Measurements from ENCODE around the gene NEMP2.

Gene NEMP2

GRCh38 chr2:190535121-190535439 lies 558 bp upstream of the NEMP2 start:
- Histone ChIP-seq H3K27ac (ENCODE audit: low read depth, low read length) (peak overlapping the region; percentile 78), H2AFZ (ENCODE audit: low read length, unreplicated experiment) (peak overlapping the region; percentile 91), H3K79me2 (ENCODE audit: control insufficient read depth, insufficient read depth, low read length, unreplicated experiment) (peaks cover 14% of the 10 kb centered on the region), H3K4me3 (ENCODE audit: low read depth, low read length) (peak overlapping the region; percentile 93), H3K36me3 (ENCODE audit: insufficient read depth, low read length) (no peaks in the 10 kb centered on the region; the same call in 1 of the 2 replicates), H3K4me1 (ENCODE audit: control insufficient read depth, insufficient read depth, low read length, unreplicated experiment) (peaks cover 35% of the 10 kb centered on the region), H3K27me3 (ENCODE audit: insufficient read depth, low read length) (no peaks in the 10 kb centered on the region)

GRCh38 chr2:190533968-190534309 lies 583 bp downstream of the NEMP2 start:
- Histone ChIP-seq H3K27ac (ENCODE audit: low read depth, low read length) (peak overlapping the region; percentile 78), H3K79me2 (ENCODE audit: control insufficient read depth, insufficient read depth, low read length, unreplicated experiment) (peaks cover 14% of the 10 kb centered on the region), H3K4me3 (ENCODE audit: low read depth, low read length) (peak overlapping the region; percentile 93), H3K27me3 (ENCODE audit: insufficient read depth, low read length) (no peaks in the 10 kb centered on the region), H3K4me1 (ENCODE audit: control insufficient read depth, insufficient read depth, low read length, unreplicated experiment) (peaks cover 39% of the 10 kb centered on the region), H2AFZ (ENCODE audit: low read length, unreplicated experiment) (peak overlapping the region; percentile 91), H3K36me3 (ENCODE audit: insufficient read depth, low read length) (no peaks in the 10 kb centered on the region; the same call in 1 of the 2 replicates)

- Histone ChIP-seq H3K27ac (ENCODE audit: low read depth, low read length) (peak overlapping the region; percentile 78), H3K36me3 (ENCODE audit: insufficient read depth, low read length) (no peaks in the 10 kb centered on the region; the same call in 1 of the 2 replicates), H2AFZ (ENCODE audit: low read length, unreplicated experiment) (peak overlapping the region; percentile 91), H3K27me3 (ENCODE audit: insufficient read depth, low read length) (no peaks in the 10 kb centered on the region), H3K4me3 (ENCODE audit: low read depth, low read length) (peak overlapping the region; percentile 93), H3K4me1 (ENCODE audit: control insufficient read depth, insufficient read depth, low read length, unreplicated experiment) (peaks cover 45% of the 10 kb centered on the region), H3K79me2 (ENCODE audit: control insufficient read depth, insufficient read depth, low read length, unreplicated experiment) (peaks cover 14% of the 10 kb centered on the region)
Measured at GRCh38 chr2:190533175-190533967, 1.2 kb downstream of the NEMP2 start.

DNA sequence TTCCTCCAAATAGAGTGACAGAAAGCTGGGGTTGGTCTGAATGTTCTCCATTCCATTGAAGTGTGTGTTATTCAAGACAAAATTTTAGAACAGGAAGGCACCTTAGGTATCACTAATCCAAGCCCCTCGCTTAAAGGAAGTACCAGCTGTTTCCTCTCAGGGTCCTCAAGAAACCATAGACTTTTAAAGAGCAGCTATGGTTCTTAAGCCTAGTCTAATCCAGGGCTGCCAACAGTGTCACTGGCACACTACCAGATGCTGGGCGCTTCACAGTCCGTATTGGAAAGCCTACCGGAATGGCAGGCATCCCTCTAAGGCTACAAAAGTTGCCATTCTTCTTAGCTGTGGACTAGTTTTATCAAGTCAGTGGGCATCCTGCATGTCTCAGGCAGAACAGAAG lies 1.9 kb downstream of the NEMP2 start:
- H3K27me3 ChIP-seq (ENCODE audit: insufficient read depth, low read length), result no peaks in the 10 kb centered on the region
- no peak overlapping the region for H3K4me3 ChIP-seq (ENCODE audit: low read depth, low read length)
- H3K36me3 ChIP-seq (ENCODE audit: insufficient read depth, low read length), result no peaks in the 10 kb centered on the region; the same call in 1 of the 2 replicates
- H2AFZ ChIP-seq (ENCODE audit: low read length, unreplicated experiment), result no peak overlapping the region
- H3K4me1 ChIP-seq (ENCODE audit: control insufficient read depth, insufficient read depth, low read length, unreplicated experiment), result peaks cover 47% of the 10 kb centered on the region
- peaks cover 14% of the 10 kb centered on the region for H3K79me2 ChIP-seq (ENCODE audit: control insufficient read depth, insufficient read depth, low read length, unreplicated experiment)
- no peak overlapping the region for H3K27ac ChIP-seq (ENCODE audit: low read depth, low read length)

DNA sequence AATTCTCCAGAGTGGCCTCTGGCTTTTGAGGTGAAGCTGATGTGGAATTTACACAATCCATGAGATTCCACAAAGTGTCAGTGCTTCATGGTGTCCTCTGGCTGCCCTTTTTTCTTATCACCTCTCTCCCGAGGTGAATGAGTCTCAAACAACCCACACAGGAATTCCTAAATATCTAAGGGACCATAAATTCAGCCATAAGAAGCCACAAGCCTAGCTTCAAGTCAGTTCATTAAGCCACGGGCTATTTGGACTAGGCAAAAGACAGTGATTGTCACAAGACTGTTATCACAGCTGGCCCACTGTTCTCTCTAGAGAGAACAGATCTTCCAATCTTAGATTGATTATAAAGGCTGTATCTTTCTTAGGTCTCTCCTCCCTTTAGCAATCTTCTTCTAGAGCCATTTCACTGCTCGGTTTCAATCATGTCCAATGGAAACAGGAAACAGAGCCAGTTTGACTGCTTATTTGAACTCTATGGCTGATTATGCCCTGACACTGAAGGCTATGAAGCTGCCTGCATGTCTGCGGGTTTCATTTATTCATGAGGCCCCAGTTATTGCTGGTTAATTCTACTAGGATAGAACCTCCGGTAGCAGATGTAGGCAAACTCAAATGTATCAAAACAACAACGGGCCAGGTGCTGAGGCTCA lies 4.1 kb downstream of the NEMP2 start:
- Histone ChIP-seq H2AFZ (ENCODE audit: low read length, unreplicated experiment) (peak overlapping the region; percentile 33), H3K4me3 (ENCODE audit: low read depth, low read length) (no peak overlapping the region), H3K27ac (ENCODE audit: low read depth, low read length) (no peak overlapping the region), H3K36me3 (ENCODE audit: insufficient read depth, low read length) (no peaks in the 10 kb centered on the region), H3K79me2 (ENCODE audit: control insufficient read depth, insufficient read depth, low read length, unreplicated experiment) (peaks cover 14% of the 10 kb centered on the region), H3K27me3 (ENCODE audit: insufficient read depth, low read length) (no peaks in the 10 kb centered on the region), H3K4me1 (ENCODE audit: control insufficient read depth, insufficient read depth, low read length, unreplicated experiment) (peaks cover 37% of the 10 kb centered on the region)

- Histone ChIP-seq H3K27me3 (ENCODE audit: insufficient read depth, low read length) (no peaks in the 10 kb centered on the region), H3K36me3 (ENCODE audit: insufficient read depth, low read length) (no peaks in the 10 kb centered on the region), H2AFZ (ENCODE audit: low read length, unreplicated experiment) (no peak overlapping the region)
Measured at GRCh38 chr2:190529486-190530247, 4.9 kb downstream of the NEMP2 start.

GRCh38 chr2:190528521-190529001 lies 6.0 kb downstream of the NEMP2 start:
- Histone ChIP-seq H3K36me3 (ENCODE audit: insufficient read depth, low read length) (no peaks in the 10 kb centered on the region), H3K27me3 (ENCODE audit: insufficient read depth, low read length) (no peaks in the 10 kb centered on the region), H2AFZ (ENCODE audit: low read length, unreplicated experiment) (no peak overlapping the region), H3K79me2 (ENCODE audit: control insufficient read depth, insufficient read depth, low read length, unreplicated experiment) (peaks cover 14% of the 10 kb centered on the region), H3K27ac (ENCODE audit: low read depth, low read length) (no peak overlapping the region), H3K4me3 (ENCODE audit: low read depth, low read length) (no peak overlapping the region), H3K4me1 (ENCODE audit: control insufficient read depth, insufficient read depth, low read length, unreplicated experiment) (peaks cover 35% of the 10 kb centered on the region)

More at GRCh38 chr2:190529486-190530247, 4.9 kb downstream of the NEMP2 start:
- Histone ChIP-seq H3K79me2 (ENCODE audit: control insufficient read depth, insufficient read depth, low read length, unreplicated experiment) (peaks cover 14% of the 10 kb centered on the region), H3K27ac (ENCODE audit: low read depth, low read length) (no peak overlapping the region), H3K4me1 (ENCODE audit: control insufficient read depth, insufficient read depth, low read length, unreplicated experiment) (peaks cover 37% of the 10 kb centered on the region), H3K4me3 (ENCODE audit: low read depth, low read length) (no peak overlapping the region)

DNA sequence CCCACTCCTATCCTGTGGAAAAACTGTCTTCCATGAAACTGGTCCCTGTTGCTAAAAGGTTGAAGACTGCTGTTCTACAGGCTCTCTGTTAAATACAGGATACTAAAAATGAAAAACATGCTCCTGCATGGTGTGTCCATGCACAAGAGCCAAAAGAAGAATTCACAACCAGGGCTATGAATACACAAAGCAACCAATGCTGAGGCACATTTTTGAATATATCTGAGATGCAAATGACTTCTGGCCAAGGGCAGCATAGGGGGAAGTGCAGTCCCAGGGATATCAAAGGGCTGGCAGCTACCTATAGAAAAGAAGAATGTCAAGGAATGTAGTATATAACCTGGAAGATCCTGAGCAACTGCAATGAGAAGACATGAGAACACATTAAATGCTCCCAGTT lies 6.6 kb downstream of the NEMP2 start:
- Histone ChIP-seq H3K4me3 (ENCODE audit: low read depth, low read length) (no peak overlapping the region), H3K27ac (ENCODE audit: low read depth, low read length) (no peak overlapping the region), H3K4me1 (ENCODE audit: control insufficient read depth, insufficient read depth, low read length, unreplicated experiment) (peaks cover 30% of the 10 kb centered on the region)

GRCh38 chr2:190527214-190527613 lies 7.3 kb downstream of the NEMP2 start:
- H3K27me3 ChIP-seq (ENCODE audit: insufficient read depth, low read length), result no peaks in the 10 kb centered on the region
- peaks cover 23% of the 10 kb centered on the region for H3K4me1 ChIP-seq (ENCODE audit: control insufficient read depth, insufficient read depth, low read length, unreplicated experiment)
- H3K27ac ChIP-seq (ENCODE audit: low read depth, low read length), result no peak overlapping the region
- H3K4me3 ChIP-seq (ENCODE audit: low read depth, low read length), result no peak overlapping the region
- no peak overlapping the region for H2AFZ ChIP-seq (ENCODE audit: low read length, unreplicated experiment)
- no peaks in the 10 kb centered on the region for H3K36me3 ChIP-seq (ENCODE audit: insufficient read depth, low read length)
- peaks cover 3% of the 10 kb centered on the region for H3K79me2 ChIP-seq (ENCODE audit: control insufficient read depth, insufficient read depth, low read length, unreplicated experiment)

More for the DNA sequence above, 6.6 kb downstream of the NEMP2 start:
- Histone ChIP-seq H3K79me2 (ENCODE audit: control insufficient read depth, insufficient read depth, low read length, unreplicated experiment) (peaks cover 8% of the 10 kb centered on the region), H3K36me3 (ENCODE audit: insufficient read depth, low read length) (no peaks in the 10 kb centered on the region), H2AFZ (ENCODE audit: low read length, unreplicated experiment) (no peak overlapping the region), H3K27me3 (ENCODE audit: insufficient read depth, low read length) (no peaks in the 10 kb centered on the region)

- no peak overlapping the region for H3K27ac ChIP-seq (ENCODE audit: low read depth, low read length)
- H3K36me3 ChIP-seq (ENCODE audit: insufficient read depth, low read length), result no peaks in the 10 kb centered on the region
- peaks cover 22% of the 10 kb centered on the region for H3K4me1 ChIP-seq (ENCODE audit: control insufficient read depth, insufficient read depth, low read length, unreplicated experiment)
- peaks cover 3% of the 10 kb centered on the region for H3K79me2 ChIP-seq (ENCODE audit: control insufficient read depth, insufficient read depth, low read length, unreplicated experiment)
- no peaks in the 10 kb centered on the region for H3K27me3 ChIP-seq (ENCODE audit: insufficient read depth, low read length)
- H3K4me3 ChIP-seq (ENCODE audit: low read depth, low read length), result no peak overlapping the region
- H2AFZ ChIP-seq (ENCODE audit: low read length, unreplicated experiment), result no peak overlapping the region
Measured at GRCh38 chr2:190526105-190526750, 8.3 kb downstream of the NEMP2 start.
